ENCODE measurements around the gene VIT.

- TF ChIP-seq CTCF (IDR thresholded peaks at IDR 0.05; ENCODE audit: insufficient read depth, low read length) = no peak
- no peak for TF ChIP-seq GABPA (IDR thresholded peaks at IDR 0.05; ENCODE audit: low read depth)
Measured at GRCh38 chr2:36653967-36654694, 42.4 kb upstream of the VIT start.

Data from HL-60 (cell line).